Calu3 (cell line): Measurements from ENCODE around the gene MYO3B. TPM values are rescaled to one million over a fixed set of nuclear protein-coding genes. Genes with fewer than 3 reads are reported as not detected.

Experiments
- Bru-seq: library from RNA; stranded (reverse); fragments of 400-500 nt; gene quantifications from one replicate; lab custom pipeline; 2021; lab: Mats Ljungman, UMichigan
- BruChase-seq, 2 experiments: library from RNA; stranded (reverse); fragments of 400-500 nt; gene quantifications; one replicate each; lab custom pipeline; 2021; lab: Mats Ljungman, UMichigan
- BruUV-seq: library from RNA; stranded (reverse); fragments of 400-500 nt; replicated peaks from 2 replicates; lab custom pipeline; 2021; lab: Mats Ljungman, UMichigan
- CTCF ChIA-PET: fragments of 300-600 bp; sonication (Branson Sonifier 250); formaldehyde crosslinking; loops from one replicate; lab custom pipeline; 2022; ENCODE audit warnings: antibody characterized with exemption; lab: Charles Lee
- DNase-seq: peaks from one replicate; pipeline ENCODE4 v3.0.0; 2022
- H3K27ac Mint-ChIP-seq: one replicate; pipeline ENCODE4 v1.8.0; 2022; ENCODE audit warnings: mixed read lengths; ENCODE audit not compliant: unreplicated experiment
- H3K27me3 Mint-ChIP-seq: one replicate; pipeline ENCODE4 v1.8.0; 2022; ENCODE audit warnings: mixed read lengths; ENCODE audit not compliant: unreplicated experiment
- H3K36me3 Mint-ChIP-seq: one replicate; pipeline ENCODE4 v1.8.0; 2022; ENCODE audit warnings: mild to moderate bottlenecking, moderate library complexity, mixed read lengths; ENCODE audit not compliant: insufficient read depth, unreplicated experiment
- H3K4me1 Mint-ChIP-seq: one replicate; pipeline ENCODE4 v1.8.0; 2022; ENCODE audit warnings: mild to moderate bottlenecking, low read depth, mixed read lengths; ENCODE audit not compliant: unreplicated experiment
- H3K4me3 Mint-ChIP-seq: one replicate; pipeline ENCODE4 v1.8.0; 2022; ENCODE audit warnings: mild to moderate bottlenecking, low read depth, moderate library complexity, mixed read lengths; ENCODE audit not compliant: unreplicated experiment
- H3K9me3 Mint-ChIP-seq: one replicate; pipeline ENCODE4 v1.8.0; 2022; ENCODE audit warnings: low read depth, mixed read lengths; ENCODE audit not compliant: unreplicated experiment
- intact Hi-C: fragments of 100-400 bp; cut with micrococcal nuclease; formaldehyde crosslinking; loops from one replicate; pipeline ENCODE4 v1.10.0; 2022; ENCODE audit not compliant: unreplicated experiment
- long read RNA-seq: library from polyadenylated mRNA; stranded (forward); transcript quantifications from one replicate; pipeline ENCODE4 v2.0.0, GENCODE V29; 2022
- total RNA-seq: library from RNA; stranded (reverse); gene quantifications from 2 replicates; pipeline ENCODE4 v1.2.3, GENCODE V29; 2022
- TF ChIP-seq, protein P1 (sequence below): fragments of 200-600 bp; IDR thresholded peaks from one replicate; pipeline ENCODE4 v1.8.0; 2022; ENCODE audit warnings: antibody characterized with exemption; ENCODE audit not compliant: unreplicated experiment

The MYO3B gene, protein sequence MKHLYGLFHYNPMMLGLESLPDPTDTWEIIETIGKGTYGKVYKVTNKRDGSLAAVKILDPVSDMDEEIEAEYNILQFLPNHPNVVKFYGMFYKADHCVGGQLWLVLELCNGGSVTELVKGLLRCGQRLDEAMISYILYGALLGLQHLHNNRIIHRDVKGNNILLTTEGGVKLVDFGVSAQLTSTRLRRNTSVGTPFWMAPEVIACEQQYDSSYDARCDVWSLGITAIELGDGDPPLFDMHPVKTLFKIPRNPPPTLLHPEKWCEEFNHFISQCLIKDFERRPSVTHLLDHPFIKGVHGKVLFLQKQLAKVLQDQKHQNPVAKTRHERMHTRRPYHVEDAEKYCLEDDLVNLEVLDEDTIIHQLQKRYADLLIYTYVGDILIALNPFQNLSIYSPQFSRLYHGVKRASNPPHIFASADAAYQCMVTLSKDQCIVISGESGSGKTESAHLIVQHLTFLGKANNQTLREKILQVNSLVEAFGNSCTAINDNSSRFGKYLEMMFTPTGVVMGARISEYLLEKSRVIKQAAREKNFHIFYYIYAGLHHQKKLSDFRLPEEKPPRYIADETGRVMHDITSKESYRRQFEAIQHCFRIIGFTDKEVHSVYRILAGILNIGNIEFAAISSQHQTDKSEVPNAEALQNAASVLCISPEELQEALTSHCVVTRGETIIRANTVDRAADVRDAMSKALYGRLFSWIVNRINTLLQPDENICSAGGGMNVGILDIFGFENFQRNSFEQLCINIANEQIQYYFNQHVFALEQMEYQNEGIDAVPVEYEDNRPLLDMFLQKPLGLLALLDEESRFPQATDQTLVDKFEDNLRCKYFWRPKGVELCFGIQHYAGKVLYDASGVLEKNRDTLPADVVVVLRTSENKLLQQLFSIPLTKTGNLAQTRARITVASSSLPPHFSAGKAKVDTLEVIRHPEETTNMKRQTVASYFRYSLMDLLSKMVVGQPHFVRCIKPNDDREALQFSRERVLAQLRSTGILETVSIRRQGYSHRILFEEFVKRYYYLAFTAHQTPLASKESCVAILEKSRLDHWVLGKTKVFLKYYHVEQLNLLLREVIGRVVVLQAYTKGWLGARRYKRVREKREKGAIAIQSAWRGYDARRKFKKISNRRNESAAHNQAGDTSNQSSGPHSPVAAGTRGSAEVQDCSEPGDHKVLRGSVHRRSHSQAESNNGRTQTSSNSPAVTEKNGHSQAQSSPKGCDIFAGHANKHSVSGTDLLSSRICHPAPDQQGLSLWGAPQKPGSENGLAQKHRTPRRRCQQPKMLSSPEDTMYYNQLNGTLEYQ (N-terminal part only)
- total RNA-seq (5.0 and 7.1 TPM in 2 replicates), Bru-seq, nascent RNA (percentile 59 among the genes with signal in this experiment), BruChase-seq, experiment 1, labeled RNA remaining after a 6-hour chase (percentile 50 among the genes with signal in this experiment), BruChase-seq, experiment 2, labeled RNA remaining after a 2-hour chase (percentile 44 among the genes with signal in this experiment)
- long read RNA-seq, partial matches to known transcripts, result 1 of 5 reads
- long read RNA-seq, other reads (novel, unspliced or antisense), result 4 of 5 reads

DNA sequence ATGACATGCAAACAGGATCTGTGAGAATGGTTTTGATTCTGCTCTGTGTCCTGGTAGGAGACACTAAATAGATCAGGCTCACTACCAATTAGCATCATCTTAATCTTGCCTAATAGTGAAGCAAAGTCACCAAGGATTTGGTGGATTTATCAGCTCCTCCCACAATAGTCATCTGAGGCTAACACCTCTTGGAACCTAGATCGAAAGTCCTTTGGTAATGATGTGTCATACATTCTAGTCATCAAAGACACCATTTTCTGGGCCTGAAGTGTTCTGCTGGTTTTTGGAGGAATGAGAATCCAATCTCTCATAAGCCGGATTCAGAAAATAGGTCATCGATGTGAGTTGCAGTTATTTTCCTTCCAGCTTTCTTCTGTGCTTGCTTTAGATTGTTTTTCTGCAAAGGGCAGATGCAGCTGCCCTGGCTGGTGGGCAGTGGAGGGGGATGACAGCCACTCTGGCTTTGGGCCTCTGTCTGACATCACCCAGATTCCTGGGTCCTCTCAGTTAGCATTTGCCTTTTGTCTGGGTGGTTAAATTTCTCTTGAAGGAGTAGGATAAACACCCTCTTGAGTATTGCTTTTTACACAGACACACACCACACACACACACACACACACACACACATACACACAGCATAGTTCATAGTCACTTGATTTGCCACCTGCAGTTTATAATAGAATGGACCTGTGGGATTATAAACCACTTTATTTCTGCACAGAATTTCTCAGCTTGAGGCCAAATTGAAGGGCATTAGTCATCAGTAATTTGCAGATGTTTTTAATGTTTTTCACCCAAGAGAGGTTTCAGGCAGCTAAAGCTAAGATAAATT is at the start of gene MYO3B:
TSS of gene MYO3B (plus strand) at position 198 of the 832 bp plus-strand sequence. CDS start at position 339, 141 bp downstream.
- CTCF ChIA-PET, result interaction anchor here (0.6 to 0.9 kb wide), 3 partner anchors 16 to 1072 kb away, joined by 4 to 8 read pairs (median 5); no protein-coding TSS in a partner anchor
- Mint-ChIP-seq H3K27ac (peak within 1 kb of the TSS; percentile 56), H3K9me3 (no peaks in the 10 kb centered on the region), H3K36me3 (no peaks in the 10 kb centered on the region), H3K4me3 (no peak within 1 kb of the TSS), H3K4me1 (peaks cover 51% of the 10 kb centered on the region), H3K27me3 (no peaks in the 10 kb centered on the region)
- TF ChIP-seq, protein P1, sequence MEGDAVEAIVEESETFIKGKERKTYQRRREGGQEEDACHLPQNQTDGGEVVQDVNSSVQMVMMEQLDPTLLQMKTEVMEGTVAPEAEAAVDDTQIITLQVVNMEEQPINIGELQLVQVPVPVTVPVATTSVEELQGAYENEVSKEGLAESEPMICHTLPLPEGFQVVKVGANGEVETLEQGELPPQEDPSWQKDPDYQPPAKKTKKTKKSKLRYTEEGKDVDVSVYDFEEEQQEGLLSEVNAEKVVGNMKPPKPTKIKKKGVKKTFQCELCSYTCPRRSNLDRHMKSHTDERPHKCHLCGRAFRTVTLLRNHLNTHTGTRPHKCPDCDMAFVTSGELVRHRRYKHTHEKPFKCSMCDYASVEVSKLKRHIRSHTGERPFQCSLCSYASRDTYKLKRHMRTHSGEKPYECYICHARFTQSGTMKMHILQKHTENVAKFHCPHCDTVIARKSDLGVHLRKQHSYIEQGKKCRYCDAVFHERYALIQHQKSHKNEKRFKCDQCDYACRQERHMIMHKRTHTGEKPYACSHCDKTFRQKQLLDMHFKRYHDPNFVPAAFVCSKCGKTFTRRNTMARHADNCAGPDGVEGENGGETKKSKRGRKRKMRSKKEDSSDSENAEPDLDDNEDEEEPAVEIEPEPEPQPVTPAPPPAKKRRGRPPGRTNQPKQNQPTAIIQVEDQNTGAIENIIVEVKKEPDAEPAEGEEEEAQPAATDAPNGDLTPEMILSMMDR, result no peak
- BruUV-seq, result no TSS peak
- no peak for DNase-seq
- intact Hi-C loops, result loop anchor here (2.0 kb wide), 1 partner anchor 55 kb away; no protein-coding TSS in a partner anchor

DNA sequence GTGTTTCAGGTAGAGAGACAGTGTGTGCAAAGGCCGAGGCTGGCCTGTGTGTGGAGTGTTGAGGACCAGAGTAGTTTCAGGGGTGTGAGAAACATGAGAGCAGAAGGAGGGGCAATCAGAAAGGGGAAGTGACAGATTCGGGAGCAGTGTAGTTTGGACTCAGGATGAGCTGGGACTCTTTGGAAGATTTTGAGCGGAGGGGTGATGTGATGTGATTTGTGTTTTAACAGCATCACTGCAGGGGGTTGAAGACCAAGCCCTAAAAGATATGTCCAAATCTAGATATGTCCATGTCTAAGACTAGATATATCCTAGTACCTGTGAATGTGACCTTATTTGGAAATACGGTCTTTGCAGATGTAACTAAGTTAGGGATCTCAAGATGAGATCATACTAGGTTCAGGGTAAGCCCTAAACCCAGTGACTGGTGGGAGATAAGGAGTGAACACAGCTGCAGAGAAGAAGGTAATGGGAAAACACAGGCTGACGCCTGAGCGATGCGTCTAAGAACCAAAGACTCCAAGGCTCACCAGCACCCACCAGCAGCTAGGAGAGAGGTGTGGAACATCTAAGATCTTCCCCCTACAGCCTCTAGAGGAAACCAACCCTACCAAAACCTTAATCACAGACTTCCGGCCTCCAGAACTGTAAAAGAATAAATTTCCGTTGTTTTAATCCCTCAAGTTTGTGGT is 38.5 kb upstream of the MYO3B start:
- CTCF ChIA-PET, result no interaction called here
- Mint-ChIP-seq H3K4me3 (no peak overlapping the region), H3K36me3 (no peaks in the 10 kb centered on the region), H3K4me1 (peaks cover 12% of the 10 kb centered on the region), H3K9me3 (no peaks in the 10 kb centered on the region), H3K27me3 (no peaks in the 10 kb centered on the region), H3K27ac (no peak overlapping the region)
- no peak for DNase-seq
- no TSS peak for BruUV-seq
- TF ChIP-seq, protein P1, result no peak
- intact Hi-C loops, result no loop called here

DNA sequence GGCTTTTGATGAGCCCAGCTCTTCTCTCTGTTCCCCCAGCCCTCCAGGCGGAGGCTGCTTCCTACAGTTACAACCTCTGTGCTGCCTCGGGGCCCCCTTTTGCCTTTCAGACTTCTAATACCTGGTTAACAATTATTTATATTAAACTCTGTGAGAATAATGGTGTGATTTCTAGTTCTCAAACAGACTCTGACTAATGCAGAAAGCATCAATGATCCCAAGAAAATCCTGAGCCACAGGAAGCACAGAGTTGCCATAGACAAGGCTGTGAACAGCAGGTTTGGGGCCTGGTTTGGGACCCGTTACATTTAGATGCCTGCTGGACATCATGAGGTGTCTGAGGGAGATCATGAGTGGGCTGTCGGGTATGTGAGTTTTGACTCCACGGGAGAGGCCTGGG is 37.4 kb upstream of the MYO3B start:
- Mint-ChIP-seq H3K4me3 (no peak overlapping the region), H3K9me3 (no peaks in the 10 kb centered on the region), H3K4me1 (peaks cover 12% of the 10 kb centered on the region), H3K27me3 (no peaks in the 10 kb centered on the region), H3K27ac (no peak overlapping the region), H3K36me3 (no peaks in the 10 kb centered on the region)
- DNase-seq, result no peak
- BruUV-seq, result no TSS peak
- TF ChIP-seq, protein P1, result no peak
- intact Hi-C loops, result no loop called here
- CTCF ChIA-PET, result no interaction called here
